ENCODE measurements around the gene ALKBH3. TPM values are rescaled to one million over a fixed set of nuclear protein-coding genes. Genes with fewer than 3 reads are reported as not detected.

ALKBH3 gene
- total and polyA plus RNA-seq, 7 donors = 27.4 to 47.1 (median 33.4) TPM

DNA sequence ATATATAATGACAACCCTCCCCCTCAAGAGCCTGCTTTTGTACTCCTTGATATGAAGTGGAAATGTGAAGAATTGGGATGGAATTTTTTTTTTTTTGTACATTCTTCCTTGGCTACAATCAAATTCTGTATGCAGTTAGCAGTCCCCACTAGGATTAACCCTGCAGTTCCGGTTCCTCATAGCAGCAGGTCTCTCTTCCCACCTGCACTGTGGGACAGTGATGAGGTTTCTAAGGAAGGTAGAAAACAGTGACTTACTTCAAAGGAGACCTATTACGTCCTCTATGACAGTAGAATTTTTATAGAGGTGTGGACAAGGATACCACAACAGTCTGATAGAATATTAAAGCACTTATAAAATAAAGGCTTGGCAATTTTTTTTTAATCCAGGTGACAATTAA is 46.3 kb upstream of the ALKBH3 start:
- WGBS, 3 donors = 76 to 89% (median 76%) methylated on average over 2 of the region's 2 CpGs
- H3K27me3 ChIP-seq (ENCODE audit: insufficient read depth in 3 of 3, low read length in 2 of 3) = no peaks in the 10 kb centered on the region
- H3K9me3 ChIP-seq = no peaks in the 10 kb centered on the region
- ATAC-seq = no peak
- no peak overlapping the region for H3K4me3 ChIP-seq
- H3K27ac ChIP-seq = no peak overlapping the region
- DNase-seq = no peak
- TF ChIP-seq, protein P1, sequence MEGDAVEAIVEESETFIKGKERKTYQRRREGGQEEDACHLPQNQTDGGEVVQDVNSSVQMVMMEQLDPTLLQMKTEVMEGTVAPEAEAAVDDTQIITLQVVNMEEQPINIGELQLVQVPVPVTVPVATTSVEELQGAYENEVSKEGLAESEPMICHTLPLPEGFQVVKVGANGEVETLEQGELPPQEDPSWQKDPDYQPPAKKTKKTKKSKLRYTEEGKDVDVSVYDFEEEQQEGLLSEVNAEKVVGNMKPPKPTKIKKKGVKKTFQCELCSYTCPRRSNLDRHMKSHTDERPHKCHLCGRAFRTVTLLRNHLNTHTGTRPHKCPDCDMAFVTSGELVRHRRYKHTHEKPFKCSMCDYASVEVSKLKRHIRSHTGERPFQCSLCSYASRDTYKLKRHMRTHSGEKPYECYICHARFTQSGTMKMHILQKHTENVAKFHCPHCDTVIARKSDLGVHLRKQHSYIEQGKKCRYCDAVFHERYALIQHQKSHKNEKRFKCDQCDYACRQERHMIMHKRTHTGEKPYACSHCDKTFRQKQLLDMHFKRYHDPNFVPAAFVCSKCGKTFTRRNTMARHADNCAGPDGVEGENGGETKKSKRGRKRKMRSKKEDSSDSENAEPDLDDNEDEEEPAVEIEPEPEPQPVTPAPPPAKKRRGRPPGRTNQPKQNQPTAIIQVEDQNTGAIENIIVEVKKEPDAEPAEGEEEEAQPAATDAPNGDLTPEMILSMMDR (IDR thresholded peaks at IDR 0.05) = no peak
- H3K36me3 ChIP-seq (ENCODE audit: insufficient read depth in 1 of 2, low read depth in 1 of 2) = peaks cover 0 to 5% of the 10 kb centered on the region in 2 donors
- intact Hi-C loops (cut with DNase I) = no loop called here
- peaks cover 70% of the 10 kb centered on the region for H3K4me1 ChIP-seq

- Histone ChIP-seq H3K27me3 (ENCODE audit: insufficient read depth in 3 of 3, low read length in 2 of 3) (no peaks in the 10 kb centered on the region), H3K9me3 (no peaks in the 10 kb centered on the region), H3K36me3 (ENCODE audit: insufficient read depth in 1 of 2, low read depth in 1 of 2) (peaks cover 4 to 5% of the 10 kb centered on the region in 2 donors), H3K4me3 (no peak overlapping the region), H3K4me1 (peaks cover 63% of the 10 kb centered on the region), H3K27ac (no peak overlapping the region)
- TF ChIP-seq, protein P1 (IDR thresholded peaks at IDR 0.05) = no peak
- DNase-seq = no peak
- 42 to 60% (median 45%) methylated on average over 7 of the region's 7 CpGs for WGBS, 3 donors
- intact Hi-C loops (cut with DNase I) = no loop called here
- ATAC-seq = no peak
Measured at GRCh38 chr11:43835104-43835503, 45.5 kb upstream of the ALKBH3 start.

DNA sequence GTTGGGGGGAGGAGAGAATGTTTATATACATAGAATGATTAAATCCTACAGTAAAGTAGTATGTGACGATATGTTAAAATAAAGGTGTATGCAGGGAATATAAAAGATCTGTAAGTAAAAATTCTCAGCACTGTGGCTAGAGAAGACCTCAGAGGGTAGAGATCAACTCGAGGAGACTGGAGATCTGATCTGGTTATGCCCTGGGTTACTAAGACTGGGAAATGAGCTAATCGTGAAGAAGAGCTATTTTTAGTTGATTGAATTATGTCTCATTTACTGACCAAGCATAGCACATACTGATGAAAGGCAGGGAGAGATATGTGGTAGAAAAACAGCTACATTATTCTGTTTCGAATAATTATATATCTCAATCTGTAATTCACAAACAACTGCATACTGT is 42.8 kb upstream of the ALKBH3 start:
- Histone ChIP-seq H3K36me3 (ENCODE audit: insufficient read depth in 1 of 2, low read depth in 1 of 2) (peaks cover 4 to 5% of the 10 kb centered on the region in 2 donors), H3K4me1 (peaks cover 45% of the 10 kb centered on the region), H3K27me3 (ENCODE audit: insufficient read depth in 3 of 3, low read length in 2 of 3) (no peaks in the 10 kb centered on the region), H3K4me3 (peak overlapping the region; percentile 35), H3K9me3 (no peaks in the 10 kb centered on the region), H3K27ac (peak overlapping the region; percentile 82)
- ATAC-seq (peak; percentile 91 to 99 (median 96)), DNase-seq (no peak)
- WGBS, 3 donors = 37 to 38% (median 38%) methylated on average over 4 of the region's 4 CpGs
- intact Hi-C loops (cut with DNase I) = no loop called here
- TF ChIP-seq, protein P1 (IDR thresholded peaks at IDR 0.05) = no peak

- no peak for ATAC-seq
- 86 to 90% (median 89%) methylated on average over 1 of the region's 1 CpG for WGBS, 3 donors
- H3K27me3 ChIP-seq (ENCODE audit: insufficient read depth in 3 of 3, low read length in 2 of 3) = no peaks in the 10 kb centered on the region
Measured at GRCh38 chr11:43842021-43842420, 38.6 kb upstream of the ALKBH3 start.

More at GRCh38 chr11:43842021-43842420, 38.6 kb upstream of the ALKBH3 start:
- TF ChIP-seq, protein P1 (IDR thresholded peaks at IDR 0.05) = no peak
- Histone ChIP-seq H3K4me1 (peaks cover 17% of the 10 kb centered on the region), H3K36me3 (ENCODE audit: insufficient read depth in 1 of 2, low read depth in 1 of 2) (peaks cover 4 to 5% of the 10 kb centered on the region in 2 donors), H3K9me3 (no peaks in the 10 kb centered on the region), H3K4me3 (no peak overlapping the region), H3K27ac (no peak overlapping the region)
- DNase-seq = no peak
- intact Hi-C loops (cut with DNase I) = no loop called here
